Mucosa of stomach (tissue), 1 donor: ENCODE data around the gene KLF13.

Experiments
- H3K27me3 ChIP-seq: one replicate; pipeline ENCODE4 v1.7.0; 2013; ENCODE audit warnings: mild to moderate bottlenecking, low read length; ENCODE audit not compliant: control insufficient read depth, insufficient read depth
- H3K36me3 ChIP-seq: one replicate; pipeline ENCODE4 v1.7.0; 2013; ENCODE audit warnings: low read length; ENCODE audit not compliant: control insufficient read depth, insufficient read depth
- H3K4me1 ChIP-seq: one replicate; pipeline ENCODE4 v1.7.0; 2013; ENCODE audit warnings: mild to moderate bottlenecking, low read length; ENCODE audit not compliant: control insufficient read depth, insufficient read depth
- H3K4me3 ChIP-seq: one replicate; pipeline ENCODE4 v1.7.0; 2013; ENCODE audit warnings: low read length
- H3K9ac ChIP-seq: one replicate; pipeline ENCODE4 v1.7.0; 2013; ENCODE audit warnings: mild to moderate bottlenecking, low read length, moderate library complexity
- H3K9me3 ChIP-seq: one replicate; pipeline ENCODE4 v1.7.0; 2013; ENCODE audit warnings: mild to moderate bottlenecking, low read length, moderate library complexity; ENCODE audit not compliant: control insufficient read depth
- donor health status: Pancreatic carcinoma.

Gene KLF13

DNA sequence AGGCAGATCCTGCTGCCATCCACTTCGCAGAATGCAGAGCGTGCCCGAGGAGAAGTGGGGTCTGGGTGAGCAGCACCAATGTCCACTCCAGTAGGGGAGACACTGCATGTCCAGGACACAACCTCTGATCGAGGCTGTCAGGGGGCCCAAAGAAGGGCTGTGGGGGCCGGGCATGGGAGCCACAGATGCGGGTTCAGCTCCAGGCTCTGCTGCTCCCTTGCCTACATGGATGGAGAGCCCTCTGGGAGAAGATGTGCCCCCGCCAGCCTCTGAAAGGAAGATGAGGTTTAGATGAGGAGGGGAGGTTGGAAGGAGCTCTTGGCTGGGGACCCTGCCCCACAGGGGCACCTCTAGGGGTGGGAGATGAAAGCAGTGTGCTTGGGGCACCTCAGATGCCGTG is 75.4 kb downstream of the KLF13 start:
- Histone ChIP-seq H3K4me3 (no peak overlapping the region), H3K36me3 (no peaks in the 10 kb centered on the region), H3K9me3 (no peaks in the 10 kb centered on the region), H3K27me3 (no peaks in the 10 kb centered on the region), H3K4me1 (peaks cover 35% of the 10 kb centered on the region), H3K9ac (no peak overlapping the region)

DNA sequence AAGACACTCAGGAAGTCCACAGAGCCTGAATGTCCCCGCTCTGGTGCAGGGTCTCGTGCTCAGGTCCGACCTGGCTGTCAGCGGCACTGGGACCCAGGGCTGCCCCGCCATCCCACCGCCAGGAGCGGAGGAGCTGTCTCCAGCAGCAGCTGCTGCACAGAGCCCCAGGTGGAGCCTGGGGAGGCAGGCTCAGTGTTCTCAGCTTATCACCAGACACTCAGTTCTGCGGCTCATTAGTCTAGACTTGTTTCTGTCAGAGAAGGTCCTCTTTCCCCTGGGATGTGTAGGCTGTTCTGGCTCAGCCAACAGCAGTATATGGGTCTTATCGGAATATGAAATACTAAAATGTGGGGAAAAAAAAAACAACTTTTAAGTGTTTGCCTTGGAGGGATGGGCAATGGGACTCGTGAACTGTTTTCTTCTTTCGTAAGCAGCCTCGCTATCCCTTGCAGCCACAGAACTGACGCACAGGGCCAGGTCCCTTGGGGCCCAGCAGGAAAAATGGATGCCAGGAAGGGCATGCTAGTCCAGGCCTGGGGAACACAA is 75.9 kb downstream of the KLF13 start:
- H3K9ac ChIP-seq = no peak overlapping the region
- peaks cover 31% of the 10 kb centered on the region for H3K4me1 ChIP-seq
- H3K36me3 ChIP-seq = no peaks in the 10 kb centered on the region
- H3K9me3 ChIP-seq = no peaks in the 10 kb centered on the region
- no peaks in the 10 kb centered on the region for H3K27me3 ChIP-seq
- H3K4me3 ChIP-seq = no peak overlapping the region

DNA sequence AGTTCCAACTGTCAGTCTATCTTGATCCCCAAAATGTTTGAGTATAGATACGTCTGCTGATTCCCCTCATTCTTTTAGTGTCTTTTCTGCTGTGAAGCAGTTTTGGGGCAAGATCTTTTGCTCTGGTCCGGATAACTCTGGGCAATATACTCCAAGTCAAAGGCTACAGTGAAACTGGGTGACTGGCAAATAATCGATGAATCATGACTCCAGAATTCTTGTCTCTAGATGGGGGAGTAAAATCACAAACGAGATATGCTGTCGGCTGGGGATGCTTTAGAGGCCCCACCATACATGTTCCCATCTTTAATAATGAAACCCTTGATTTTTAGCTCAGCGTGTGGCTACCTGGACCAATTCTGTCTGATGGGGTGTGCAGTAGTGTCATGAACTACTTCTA is 76.5 kb downstream of the KLF13 start:
- H3K9me3 ChIP-seq = no peaks in the 10 kb centered on the region
- H3K36me3 ChIP-seq = no peaks in the 10 kb centered on the region
- H3K4me1 ChIP-seq = peaks cover 26% of the 10 kb centered on the region
- no peaks in the 10 kb centered on the region for H3K27me3 ChIP-seq
- H3K9ac ChIP-seq = no peak overlapping the region
- H3K4me3 ChIP-seq = no peak overlapping the region

DNA sequence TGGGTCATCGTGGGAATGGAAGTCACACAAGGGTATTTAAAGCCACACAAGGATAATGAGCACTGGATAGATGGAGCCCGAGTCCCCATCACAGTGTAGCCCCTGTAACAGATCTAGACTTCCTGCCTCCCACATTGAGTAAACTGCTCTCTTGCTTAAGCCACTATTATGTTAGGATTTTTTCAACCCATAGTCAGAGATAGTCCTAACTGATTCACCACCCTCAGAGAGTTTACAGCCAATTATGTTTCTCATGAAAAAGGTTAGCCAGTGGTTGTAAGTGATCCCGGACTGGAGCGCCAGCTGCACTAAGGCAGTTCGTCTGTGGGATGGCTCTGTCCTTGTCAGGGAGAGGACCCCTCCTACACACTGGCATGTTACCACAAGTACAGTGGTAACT is 77.0 kb downstream of the KLF13 start:
- Histone ChIP-seq H3K4me1 (peaks cover 21% of the 10 kb centered on the region), H3K27me3 (no peaks in the 10 kb centered on the region), H3K36me3 (no peaks in the 10 kb centered on the region), H3K9ac (no peak overlapping the region), H3K4me3 (no peak overlapping the region), H3K9me3 (no peaks in the 10 kb centered on the region)

DNA sequence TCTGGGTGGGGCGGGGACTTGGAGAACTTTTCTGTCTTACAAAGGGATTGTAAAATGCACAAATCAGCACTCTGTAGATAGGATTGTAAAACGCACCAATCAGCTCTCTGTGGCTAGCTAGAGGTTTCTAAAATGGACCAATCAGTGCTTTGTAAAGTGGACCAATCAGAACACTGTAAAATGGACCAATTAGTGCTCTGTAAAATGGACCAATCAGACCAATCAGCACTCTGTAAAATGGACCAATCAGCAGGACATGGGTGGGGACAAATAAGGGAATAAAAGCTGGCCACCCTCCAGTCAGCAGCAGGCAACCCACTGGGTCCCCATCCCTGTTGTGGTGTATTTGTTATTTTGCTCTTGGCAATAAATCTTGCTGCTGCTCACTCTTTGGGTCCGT is 77.7 kb downstream of the KLF13 start:
- H3K9me3 ChIP-seq = no peaks in the 10 kb centered on the region
- no peaks in the 10 kb centered on the region for H3K27me3 ChIP-seq
- no peaks in the 10 kb centered on the region for H3K36me3 ChIP-seq
- H3K4me3 ChIP-seq = no peak overlapping the region
- H3K9ac ChIP-seq = no peak overlapping the region
- H3K4me1 ChIP-seq = peaks cover 16% of the 10 kb centered on the region

DNA sequence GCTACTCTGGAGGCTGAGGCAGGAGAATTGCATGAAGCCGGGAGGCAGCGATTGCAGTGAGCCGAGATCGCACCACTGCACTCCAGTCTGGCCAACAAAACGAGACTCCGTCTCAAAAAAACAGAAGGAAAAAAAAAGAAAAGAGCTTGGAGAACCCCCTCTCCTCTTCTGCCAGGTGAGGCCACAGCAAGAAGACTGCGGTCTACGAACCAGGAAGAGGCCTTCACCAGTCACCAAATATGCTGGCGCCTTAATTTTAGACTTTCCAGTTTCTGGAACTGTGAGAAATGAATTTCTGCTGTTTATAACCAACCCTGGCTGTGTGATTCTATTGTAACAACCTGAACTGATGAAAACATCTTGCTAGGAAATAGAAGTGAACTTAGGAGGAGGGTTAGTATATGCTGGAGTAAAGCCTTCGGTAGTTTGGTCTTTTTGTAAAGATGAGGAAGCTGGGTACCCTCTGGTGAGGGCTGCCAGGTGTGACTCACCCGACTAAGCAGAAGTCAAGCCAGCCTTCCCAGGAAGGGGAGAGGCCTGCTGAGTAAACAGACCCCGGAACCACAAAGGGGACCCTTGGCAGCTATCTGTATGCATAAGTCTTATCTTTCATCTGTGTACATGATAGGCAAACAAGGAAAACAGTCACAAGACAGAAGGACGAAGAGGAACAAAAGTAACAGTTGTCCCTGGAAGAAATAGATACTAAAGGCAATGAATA is 78.7 kb downstream of the KLF13 start:
- H3K4me1 ChIP-seq = peaks cover 13% of the 10 kb centered on the region
- no peaks in the 10 kb centered on the region for H3K36me3 ChIP-seq
- H3K9me3 ChIP-seq = no peaks in the 10 kb centered on the region
- no peaks in the 10 kb centered on the region for H3K27me3 ChIP-seq
- H3K9ac ChIP-seq = no peak overlapping the region
- H3K4me3 ChIP-seq = no peak overlapping the region

DNA sequence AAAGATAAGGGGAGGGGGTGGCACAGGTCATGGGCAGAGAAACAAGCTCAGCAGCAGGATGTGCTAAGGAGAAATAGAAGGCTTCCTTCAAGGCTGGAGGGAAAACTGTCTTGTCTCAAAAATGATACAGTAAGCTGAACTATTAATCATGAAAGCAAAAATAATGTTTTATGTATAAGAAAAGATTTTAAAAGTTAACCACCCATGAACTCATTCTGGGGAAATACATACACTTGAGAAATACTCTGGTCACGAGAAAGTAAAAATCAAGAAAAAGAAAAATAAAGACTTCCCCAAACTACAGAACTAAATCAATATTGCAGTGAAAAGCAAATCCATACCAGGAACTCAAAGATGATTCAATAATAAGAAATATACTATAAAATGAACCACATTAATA is 80.7 kb downstream of the KLF13 start:
- no peaks in the 10 kb centered on the region for H3K9me3 ChIP-seq

DNA sequence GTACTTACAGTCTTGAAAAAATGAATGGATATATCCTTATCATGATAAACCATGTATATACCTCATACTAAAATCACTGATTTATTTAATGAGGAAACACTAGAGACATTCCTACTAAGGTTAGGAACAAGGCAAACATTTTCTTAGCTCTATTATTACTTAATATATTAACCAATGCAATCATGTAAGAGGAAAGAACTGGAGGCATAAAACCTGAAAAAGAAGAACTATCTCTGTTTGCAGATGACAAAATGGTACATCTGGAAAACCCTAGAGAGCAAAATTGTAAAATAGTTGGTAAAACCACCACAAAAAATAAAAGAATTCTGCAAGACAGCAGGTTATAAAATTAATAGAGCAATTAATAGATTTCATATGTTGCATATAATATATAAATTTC is 81.2 kb downstream of the KLF13 start:
- Histone ChIP-seq H3K36me3 (no peaks in the 10 kb centered on the region), H3K9ac (no peak overlapping the region), H3K27me3 (no peaks in the 10 kb centered on the region), H3K4me3 (no peak overlapping the region), H3K4me1 (peaks cover 13% of the 10 kb centered on the region), H3K9me3 (no peaks in the 10 kb centered on the region)

More for the DNA sequence above, 80.7 kb downstream of the KLF13 start:
- Histone ChIP-seq H3K27me3 (no peaks in the 10 kb centered on the region), H3K4me3 (no peak overlapping the region), H3K9ac (no peak overlapping the region), H3K4me1 (peaks cover 13% of the 10 kb centered on the region), H3K36me3 (no peaks in the 10 kb centered on the region)

DNA sequence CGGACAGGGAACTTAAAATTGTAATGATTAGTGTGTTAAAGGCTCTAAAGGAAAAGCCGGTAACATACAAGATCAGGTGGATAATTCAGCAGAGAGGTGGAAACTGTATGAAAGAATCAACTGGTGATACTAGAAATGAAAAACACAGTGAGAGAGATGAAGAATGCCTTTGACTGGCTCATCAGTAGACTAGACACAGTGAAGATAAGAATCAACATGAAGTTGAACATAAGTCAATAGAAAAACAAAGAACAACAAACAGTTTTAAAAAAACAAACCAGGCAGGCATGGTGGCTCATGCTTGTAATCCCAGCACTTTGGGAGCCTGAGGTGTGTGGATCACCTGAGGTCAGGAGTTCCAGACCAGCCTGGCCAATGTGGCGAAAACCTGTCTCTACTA is 82.1 kb downstream of the KLF13 start:
- Histone ChIP-seq H3K9me3 (no peaks in the 10 kb centered on the region), H3K27me3 (no peaks in the 10 kb centered on the region), H3K36me3 (no peaks in the 10 kb centered on the region), H3K4me1 (peaks cover 13% of the 10 kb centered on the region), H3K9ac (no peak overlapping the region), H3K4me3 (no peak overlapping the region)

DNA sequence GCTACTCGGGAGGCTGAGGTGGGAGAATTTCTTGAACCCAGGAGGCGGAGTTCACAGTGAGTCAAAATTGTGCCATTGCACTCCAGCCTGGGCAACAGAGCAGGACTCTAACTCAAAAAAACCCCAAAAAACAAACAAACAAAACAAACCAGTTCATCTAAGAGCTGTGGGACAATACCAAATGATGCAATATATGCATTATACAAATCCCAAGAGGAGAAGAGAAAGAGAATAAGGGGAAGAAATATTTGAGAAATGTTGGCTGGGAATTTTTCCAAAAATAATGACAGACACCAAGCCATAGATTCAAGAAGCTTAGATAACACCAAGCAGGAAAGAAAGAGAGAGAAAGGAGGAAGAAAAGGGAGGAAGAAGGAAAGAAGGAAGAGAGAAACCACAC is 82.5 kb downstream of the KLF13 start:
- Histone ChIP-seq H3K4me1 (peaks cover 13% of the 10 kb centered on the region), H3K9ac (no peak overlapping the region), H3K4me3 (no peak overlapping the region), H3K36me3 (no peaks in the 10 kb centered on the region), H3K27me3 (no peaks in the 10 kb centered on the region), H3K9me3 (no peaks in the 10 kb centered on the region)

DNA sequence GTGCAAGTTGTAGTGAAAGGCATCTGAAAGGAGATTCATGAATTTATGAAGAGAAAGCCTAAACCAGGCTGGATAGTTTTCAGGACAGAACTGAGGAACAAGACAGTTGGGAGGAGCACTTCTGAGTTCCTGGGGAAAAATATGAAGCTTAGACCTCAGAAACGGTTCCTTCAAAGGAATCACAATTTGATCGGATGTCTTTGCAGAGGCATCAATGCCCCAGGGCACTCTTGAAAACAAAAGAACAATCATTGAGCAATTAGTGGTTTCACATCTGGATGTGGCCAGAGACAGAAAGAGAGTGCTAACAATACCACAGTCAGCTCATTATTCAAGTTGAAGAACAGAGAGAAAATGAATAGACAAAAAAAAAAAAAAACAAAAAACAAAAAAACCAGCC is 86.2 kb downstream of the KLF13 start:
- H3K36me3 ChIP-seq = no peaks in the 10 kb centered on the region
- no peaks in the 10 kb centered on the region for H3K27me3 ChIP-seq
- no peaks in the 10 kb centered on the region for H3K9me3 ChIP-seq
- H3K9ac ChIP-seq = no peak overlapping the region
- no peak overlapping the region for H3K4me3 ChIP-seq
- H3K4me1 ChIP-seq = no peaks in the 10 kb centered on the region

DNA sequence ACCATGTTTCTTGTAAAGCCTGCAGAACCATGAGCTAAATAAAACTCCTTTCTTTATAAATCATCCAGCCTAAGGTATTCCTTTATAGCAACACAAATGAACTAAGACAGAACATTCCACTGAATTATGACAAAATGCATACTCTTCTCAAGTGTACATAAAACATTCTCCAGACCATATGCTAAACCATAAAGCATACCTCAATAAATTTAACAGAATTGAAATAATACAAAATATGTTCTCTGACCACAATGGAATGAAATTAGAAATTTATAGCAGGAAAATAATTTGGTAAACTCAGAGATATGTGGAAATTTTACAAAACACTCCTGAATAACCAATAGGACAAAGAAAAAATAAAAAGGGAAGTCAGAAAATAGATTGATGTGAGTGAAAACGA is 88.6 kb downstream of the KLF13 start:
- H3K27me3 ChIP-seq = no peaks in the 10 kb centered on the region
- H3K9me3 ChIP-seq = no peaks in the 10 kb centered on the region
- H3K36me3 ChIP-seq = no peaks in the 10 kb centered on the region
- no peaks in the 10 kb centered on the region for H3K4me1 ChIP-seq
- no peak overlapping the region for H3K9ac ChIP-seq
- no peak overlapping the region for H3K4me3 ChIP-seq

DNA sequence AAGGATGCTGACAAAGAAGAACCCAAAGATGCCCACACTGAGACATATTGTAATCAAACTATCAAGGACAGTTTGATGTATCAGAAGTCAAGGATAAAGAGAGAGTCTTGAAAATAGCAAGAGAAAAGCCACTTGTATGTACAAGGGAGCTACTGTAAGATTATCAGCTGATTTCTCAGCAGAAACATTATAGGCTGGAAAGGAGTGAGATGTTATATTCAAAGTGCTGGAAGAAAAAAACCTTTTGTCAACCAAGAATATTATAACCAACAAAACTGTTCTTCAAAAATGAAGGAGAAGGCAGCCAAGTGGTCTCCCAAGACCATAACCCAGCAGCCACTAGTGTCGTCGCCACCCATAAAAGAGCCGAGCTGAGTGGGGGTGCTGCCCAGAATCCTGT is 93.2 kb downstream of the KLF13 start:
- H3K4me1 ChIP-seq = no peaks in the 10 kb centered on the region
- no peak overlapping the region for H3K9ac ChIP-seq

More for the DNA sequence above, 93.2 kb downstream of the KLF13 start:
- H3K4me3 ChIP-seq = no peak overlapping the region
- no peaks in the 10 kb centered on the region for H3K36me3 ChIP-seq
- no peaks in the 10 kb centered on the region for H3K27me3 ChIP-seq
- H3K9me3 ChIP-seq = no peaks in the 10 kb centered on the region
